ENCODE results near the gene SH3BP1.

SH3BP1 gene

DNA sequence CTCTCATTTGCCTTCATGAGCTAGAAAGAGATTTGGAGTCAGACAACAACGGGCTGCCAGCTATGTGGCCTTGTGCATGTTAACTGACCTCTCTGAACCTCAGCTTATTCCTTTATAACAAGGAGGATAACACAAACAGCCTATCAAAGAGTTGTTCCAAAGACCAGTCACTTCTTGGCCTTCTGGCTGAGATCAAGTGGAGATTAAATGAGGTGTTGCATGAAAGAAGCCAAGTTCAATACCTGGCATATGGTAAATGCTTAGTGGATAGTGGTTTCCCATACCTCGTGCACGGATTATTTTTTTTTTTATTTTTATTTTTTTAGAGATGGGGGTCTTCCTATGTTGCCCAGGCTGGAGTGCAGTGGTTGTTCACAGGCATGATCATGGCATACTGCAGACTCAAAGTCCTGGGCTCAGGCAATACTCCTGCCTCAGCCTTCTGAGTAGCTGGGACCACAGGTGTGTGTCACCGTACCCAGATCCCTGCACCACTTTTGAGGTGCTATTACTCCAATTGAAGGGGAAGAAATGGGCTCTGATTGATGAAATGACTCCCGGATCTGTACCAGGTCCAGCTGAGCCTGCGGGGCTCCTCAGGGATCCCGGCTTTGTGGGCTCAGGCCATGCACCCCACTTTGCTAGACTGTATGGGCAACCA is 40.9 kb downstream of the SH3BP1 start:
- TF ChIP-seq, protein P1, sequence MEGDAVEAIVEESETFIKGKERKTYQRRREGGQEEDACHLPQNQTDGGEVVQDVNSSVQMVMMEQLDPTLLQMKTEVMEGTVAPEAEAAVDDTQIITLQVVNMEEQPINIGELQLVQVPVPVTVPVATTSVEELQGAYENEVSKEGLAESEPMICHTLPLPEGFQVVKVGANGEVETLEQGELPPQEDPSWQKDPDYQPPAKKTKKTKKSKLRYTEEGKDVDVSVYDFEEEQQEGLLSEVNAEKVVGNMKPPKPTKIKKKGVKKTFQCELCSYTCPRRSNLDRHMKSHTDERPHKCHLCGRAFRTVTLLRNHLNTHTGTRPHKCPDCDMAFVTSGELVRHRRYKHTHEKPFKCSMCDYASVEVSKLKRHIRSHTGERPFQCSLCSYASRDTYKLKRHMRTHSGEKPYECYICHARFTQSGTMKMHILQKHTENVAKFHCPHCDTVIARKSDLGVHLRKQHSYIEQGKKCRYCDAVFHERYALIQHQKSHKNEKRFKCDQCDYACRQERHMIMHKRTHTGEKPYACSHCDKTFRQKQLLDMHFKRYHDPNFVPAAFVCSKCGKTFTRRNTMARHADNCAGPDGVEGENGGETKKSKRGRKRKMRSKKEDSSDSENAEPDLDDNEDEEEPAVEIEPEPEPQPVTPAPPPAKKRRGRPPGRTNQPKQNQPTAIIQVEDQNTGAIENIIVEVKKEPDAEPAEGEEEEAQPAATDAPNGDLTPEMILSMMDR (IDR thresholded peaks at IDR 0.05; ENCODE audit: borderline replicate concordance, insufficient read depth, low read depth, low read length): no peak
- no peak overlapping the region for H3K4me3 ChIP-seq (ENCODE audit: low read depth, low read length)

DNA sequence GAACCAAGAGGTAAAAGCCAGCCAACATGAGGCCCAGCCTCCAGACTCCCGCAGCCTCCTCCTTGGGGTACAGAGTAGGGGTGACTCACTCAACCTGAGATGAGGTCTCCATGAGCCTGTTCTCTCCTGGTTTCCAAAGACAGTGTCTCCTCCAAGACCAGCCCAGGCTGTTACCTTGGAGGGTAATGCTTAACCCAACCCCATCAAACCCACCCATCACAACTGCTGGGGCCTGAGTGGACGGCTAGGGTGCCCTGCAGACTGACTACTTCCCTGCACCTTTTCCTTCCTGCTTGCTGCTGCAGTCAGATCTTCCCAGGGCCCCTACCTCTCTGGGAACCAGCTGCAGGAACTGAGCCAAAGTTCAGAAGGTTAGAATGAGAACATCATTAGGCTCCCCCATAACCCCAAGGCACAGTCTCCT is 41.5 kb downstream of the SH3BP1 start:
- TF ChIP-seq, protein P1 (IDR thresholded peaks at IDR 0.05; ENCODE audit: borderline replicate concordance, insufficient read depth, low read depth, low read length): no peak
- no peak overlapping the region for H3K4me3 ChIP-seq (ENCODE audit: low read depth, low read length)

DNA sequence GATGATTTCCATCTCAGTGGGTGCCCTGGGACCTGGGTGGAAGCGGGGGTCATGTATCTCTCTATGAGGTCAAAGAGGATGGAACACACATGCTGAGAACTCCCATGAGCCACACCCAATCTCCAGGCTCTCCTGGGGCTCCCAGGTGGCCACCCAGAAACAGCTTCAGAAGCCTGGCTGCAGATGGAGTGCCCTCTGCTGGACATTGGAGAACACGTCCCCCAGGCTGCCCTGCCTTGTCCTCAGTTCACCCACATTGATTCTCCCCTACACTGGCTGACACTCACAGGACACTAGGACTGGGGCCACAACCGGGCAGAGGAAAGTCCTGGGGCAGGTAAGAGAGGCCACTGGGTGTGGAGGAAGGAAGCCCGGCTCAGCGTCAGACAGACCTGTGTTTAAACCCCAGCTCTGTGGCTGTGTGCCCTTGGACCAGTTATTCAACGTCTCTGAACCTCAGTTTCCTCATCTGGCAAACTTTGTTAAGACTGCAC is 42.1 kb downstream of the SH3BP1 start:
- no peak overlapping the region for H3K4me3 ChIP-seq (ENCODE audit: low read depth, low read length)
- TF ChIP-seq, protein P1 (IDR thresholded peaks at IDR 0.05; ENCODE audit: borderline replicate concordance, insufficient read depth, low read depth, low read length): peak; percentile 93

DNA sequence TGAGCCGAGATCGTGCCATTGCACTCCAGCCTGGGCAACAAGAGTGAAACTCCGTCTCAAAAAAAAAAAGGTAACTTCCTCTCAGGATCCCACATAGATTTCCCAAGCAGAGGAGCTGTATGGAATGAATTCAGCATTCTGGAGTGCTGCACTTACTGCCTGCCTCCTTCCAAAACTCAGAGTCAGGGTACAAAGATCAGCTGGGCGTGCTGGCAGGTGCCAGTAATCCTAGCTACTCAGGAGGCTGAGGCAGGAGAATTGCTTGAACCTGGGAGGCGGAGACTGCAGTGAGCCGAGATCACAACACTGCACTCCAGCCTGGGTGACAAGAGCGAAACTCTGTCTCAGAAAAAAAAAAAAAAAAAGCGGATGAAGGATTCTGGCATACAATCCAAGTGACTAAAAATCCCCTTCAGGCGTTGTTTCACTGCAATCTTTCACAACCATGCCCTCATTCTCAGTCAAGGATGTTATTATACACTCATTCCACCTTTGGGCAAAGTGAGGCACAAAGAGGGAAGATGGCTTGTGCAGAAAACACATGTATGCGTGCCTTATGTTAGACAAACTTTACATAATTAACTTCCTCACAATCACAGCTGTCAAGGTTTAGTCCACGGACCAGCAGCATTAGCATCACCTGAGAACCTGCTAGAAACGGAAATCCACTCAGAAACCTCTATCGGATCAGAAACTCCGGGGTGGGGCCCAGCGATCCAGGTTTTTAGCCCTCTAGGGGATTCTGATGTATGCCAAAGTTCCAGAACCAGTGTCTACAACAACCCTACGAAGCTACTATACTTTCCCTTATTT is 45.5 kb downstream of the SH3BP1 start:
- TF ChIP-seq, protein P1 (IDR thresholded peaks at IDR 0.05; ENCODE audit: borderline replicate concordance, insufficient read depth, low read depth, low read length): no peak
- H3K4me3 ChIP-seq (ENCODE audit: low read depth, low read length): no peak overlapping the region

DNA sequence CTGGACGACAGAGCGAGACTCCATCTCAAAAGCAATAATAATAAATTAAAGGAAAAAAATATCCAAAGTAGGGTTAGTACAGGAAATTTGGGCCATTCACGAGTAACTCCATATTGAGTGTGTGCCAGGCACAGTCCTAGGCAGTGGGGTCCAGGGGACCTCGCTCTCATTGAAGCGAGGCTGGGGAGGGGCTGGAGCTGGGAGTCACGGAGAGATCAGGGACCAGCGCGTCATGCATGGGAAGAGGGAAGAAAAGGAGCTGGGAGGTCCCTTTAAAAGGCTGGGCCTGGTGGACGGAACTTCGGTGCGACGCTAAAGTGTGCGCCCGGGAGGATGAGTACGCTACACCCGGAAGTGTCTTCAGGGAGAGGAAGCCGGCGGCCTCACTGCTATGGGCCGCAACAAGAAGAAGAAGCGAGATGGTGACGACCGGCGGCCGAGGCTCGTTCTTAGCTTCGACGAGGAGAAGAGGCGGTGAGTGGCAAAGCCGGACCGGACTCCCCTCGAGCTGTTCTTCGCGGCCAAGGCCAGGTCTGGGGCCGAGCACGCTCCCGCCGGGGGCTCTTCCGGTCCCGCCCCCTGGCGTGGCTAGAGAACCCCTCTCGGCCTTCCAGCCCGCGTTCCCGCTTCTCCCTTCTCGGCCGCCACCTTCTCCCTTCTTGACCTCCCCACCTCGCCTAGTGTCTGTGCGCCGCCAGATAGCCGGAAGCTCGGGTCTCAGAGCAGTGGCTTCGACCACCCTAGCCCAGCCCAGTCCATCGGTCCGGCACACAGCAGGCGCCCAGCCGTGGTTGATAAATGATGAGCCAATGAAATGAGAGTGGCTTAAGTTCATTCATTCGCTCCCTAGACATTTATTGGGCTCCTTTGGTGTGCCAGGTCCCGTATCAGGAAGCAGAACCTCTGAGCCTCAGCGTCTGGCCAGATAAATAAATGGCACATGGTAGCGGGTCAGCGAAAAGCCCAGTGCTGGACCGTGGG is 46.8 kb downstream of the SH3BP1 start, which contains the start of gene NOL12:
Gene NOL12 (plus strand): TSS at position 342 of the 981 bp plus-strand sequence. CDS start 50 bp downstream, at position 392.
- TF ChIP-seq, protein P1 (IDR thresholded peaks at IDR 0.05; ENCODE audit: borderline replicate concordance, insufficient read depth, low read depth, low read length): no peak
- peak within 1 kb of the TSS; percentile 83 for H3K4me3 ChIP-seq (ENCODE audit: low read depth, low read length)

DNA sequence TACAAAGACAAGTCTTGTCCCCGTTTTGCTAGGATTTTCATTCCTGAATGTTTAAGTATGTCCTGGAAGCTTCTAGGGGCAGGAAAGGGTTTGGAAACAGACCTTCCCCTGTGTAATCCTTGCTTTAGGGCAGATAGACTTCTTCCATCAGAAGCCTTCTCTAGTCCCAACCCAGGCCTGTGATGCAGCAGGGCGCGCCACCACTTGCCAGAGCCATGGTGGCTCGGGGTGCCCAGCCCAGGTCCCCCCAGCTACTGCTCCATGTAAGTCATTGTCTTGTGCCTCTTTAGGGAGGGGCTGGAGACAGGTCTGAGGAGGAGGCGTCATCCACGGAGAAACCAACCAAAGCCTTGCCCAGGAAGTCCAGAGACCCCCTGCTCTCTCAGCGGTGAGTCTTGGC is 50.9 kb downstream of the SH3BP1 start:
- TF ChIP-seq, protein P1 (IDR thresholded peaks at IDR 0.05; ENCODE audit: borderline replicate concordance, insufficient read depth, low read depth, low read length): no peak
- H3K4me3 ChIP-seq (ENCODE audit: low read depth, low read length): no peak overlapping the region

Data from GM12875 (cell line).